ENCODE measurements around the gene SIPA1L3.

Gene SIPA1L3

GRCh38 chr19:38245826-38246498, 339.0 kb downstream of the SIPA1L3 start:
- Histone ChIP-seq H3K36me3 (ENCODE audit: control insufficient read depth in 4 of 4, insufficient read depth in 4 of 4, low read length in 3 of 4) (no peaks in the 10 kb centered on the region), H3K4me3 (ENCODE audit: control insufficient read depth in 1 of 7, extremely low read depth in 1 of 7, insufficient read depth in 4 of 7, low read depth in 2 of 7, low read length in 6 of 7) (no peak overlapping the region), H3K4me1 (ENCODE audit: control extremely low read depth in 1 of 4, control insufficient read depth in 4 of 4, insufficient read depth in 4 of 4, low read length in 3 of 4) (peaks cover 0 to 6% (median 2%) of the 10 kb centered on the region in 4 experiments), H3K27me3 (replicated peaks in 2 of 5; ENCODE audit: control insufficient read depth in 4 of 5, insufficient read depth in 5 of 5, low read length in 4 of 5) (no peaks in the 10 kb centered on the region), H3K9me3 (ENCODE audit: control extremely low read depth in 1 of 5, control insufficient read depth in 4 of 5, insufficient read depth in 2 of 5, low read depth in 1 of 5, low read length in 4 of 5) (no peaks in the 10 kb centered on the region), H3K27ac (ENCODE audit: insufficient read depth in 1 of 2, low read depth in 1 of 2, low read length in 2 of 2, poor library complexity in 1 of 2, severe bottlenecking in 2 of 2) (no peak overlapping the region)
- 83% methylated on average over 11 of the region's 14 CpGs for WGBS (ENCODE audit: insufficient coverage)
- POLR2A ChIA-PET: no interaction called here
- CTCF ChIA-PET: interaction anchor here (0.6 to 8.4 kb wide), 9 partner anchors 9 to 247 kb away, joined by 3 to 62 read pairs (median 3); partner anchors contain the start of genes CATSPERG, PPP1R14A and SPINT2
- DNase-seq: no peak

DNA sequence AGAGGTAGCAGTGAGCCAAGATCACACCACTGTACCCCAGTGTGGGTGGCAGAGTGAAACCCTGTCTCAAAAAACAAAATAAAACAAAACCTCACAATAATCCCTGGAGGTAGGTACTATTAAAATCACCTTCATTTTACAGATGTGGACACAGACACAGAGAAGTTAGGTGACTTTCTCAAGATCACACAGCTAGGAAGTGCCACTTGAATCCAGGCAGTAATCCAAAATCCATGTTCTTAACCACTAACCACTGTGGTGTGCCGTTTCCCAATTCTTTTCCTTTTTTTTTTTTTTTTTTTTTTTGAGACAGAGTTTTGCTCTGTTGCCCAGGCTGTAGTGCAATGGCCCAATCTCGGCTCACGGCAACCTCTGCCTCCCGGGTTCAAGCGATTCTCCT, 340.1 kb downstream of the SIPA1L3 start:
- H3K9me3 ChIP-seq (ENCODE audit: control extremely low read depth in 1 of 5, control insufficient read depth in 4 of 5, insufficient read depth in 2 of 5, low read depth in 1 of 5, low read length in 4 of 5): no peaks in the 10 kb centered on the region
- no peaks in the 10 kb centered on the region for H3K27me3 ChIP-seq (replicated peaks in 2 of 5; ENCODE audit: control insufficient read depth in 4 of 5, insufficient read depth in 5 of 5, low read length in 4 of 5)
- DNase-seq: no peak
- no peak overlapping the region for H3K27ac ChIP-seq (ENCODE audit: insufficient read depth in 1 of 2, low read depth in 1 of 2, low read length in 2 of 2, poor library complexity in 1 of 2, severe bottlenecking in 2 of 2)
- ChIA-PET CTCF (interaction anchor here (0.7 to 8.4 kb wide), 4 partner anchors 8 to 86 kb away, joined by 3 to 62 read pairs (median 4); partner anchors contain the start of genes CATSPERG and PPP1R14A), POLR2A (no interaction called here)
- H3K36me3 ChIP-seq (ENCODE audit: control insufficient read depth in 4 of 4, insufficient read depth in 4 of 4, low read length in 3 of 4): no peaks in the 10 kb centered on the region
- peaks cover 0 to 17% (median 12%) of the 10 kb centered on the region in 4 experiments for H3K4me1 ChIP-seq (ENCODE audit: control extremely low read depth in 1 of 4, control insufficient read depth in 4 of 4, insufficient read depth in 4 of 4, low read length in 3 of 4)
- no peak overlapping the region for H3K4me3 ChIP-seq (ENCODE audit: control insufficient read depth in 1 of 7, extremely low read depth in 1 of 7, insufficient read depth in 4 of 7, low read depth in 2 of 7, low read length in 6 of 7)
- WGBS (ENCODE audit: insufficient coverage): 100% methylated on average over 1 of the region's 5 CpGs

DNA sequence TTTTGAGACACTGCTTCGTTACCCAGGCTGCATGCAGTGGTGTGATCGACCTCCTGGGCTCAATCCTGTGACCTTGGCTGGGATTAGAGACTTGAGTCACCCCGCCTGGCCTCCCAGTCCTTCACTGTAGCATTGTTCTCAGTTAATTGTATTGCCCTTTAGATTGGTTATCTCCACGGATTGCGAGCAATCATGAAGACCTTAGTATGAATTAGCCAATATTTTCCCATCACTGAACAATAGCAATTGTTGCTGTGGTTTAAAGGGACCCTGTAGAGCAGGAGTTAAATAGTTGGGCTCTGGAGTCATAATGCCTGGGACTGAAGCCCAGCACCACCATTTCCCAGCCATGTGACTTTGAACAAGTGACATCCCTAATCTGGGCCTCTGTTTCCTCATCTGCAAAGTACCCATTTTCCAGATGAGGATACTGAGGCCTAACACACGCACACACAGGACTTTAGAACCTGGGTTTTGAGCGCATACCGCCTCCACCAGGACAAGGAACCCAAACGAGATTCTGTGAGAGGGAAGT, 340.8 kb downstream of the SIPA1L3 start:
- H3K27ac ChIP-seq (ENCODE audit: insufficient read depth in 1 of 2, low read depth in 1 of 2, low read length in 2 of 2, poor library complexity in 1 of 2, severe bottlenecking in 2 of 2): no peak overlapping the region
- no peak for DNase-seq
- H3K36me3 ChIP-seq (ENCODE audit: control insufficient read depth in 4 of 4, insufficient read depth in 4 of 4, low read length in 3 of 4): no peaks in the 10 kb centered on the region
- CTCF ChIA-PET: no interaction called here
- 98% methylated on average over 6 of the region's 9 CpGs for WGBS (ENCODE audit: insufficient coverage)
- POLR2A ChIA-PET: no interaction called here
- peaks cover 0 to 23% (median 19%) of the 10 kb centered on the region in 4 experiments for H3K4me1 ChIP-seq (ENCODE audit: control extremely low read depth in 1 of 4, control insufficient read depth in 4 of 4, insufficient read depth in 4 of 4, low read length in 3 of 4)
- no peaks in the 10 kb centered on the region for H3K27me3 ChIP-seq (replicated peaks in 2 of 5; ENCODE audit: control insufficient read depth in 4 of 5, insufficient read depth in 5 of 5, low read length in 4 of 5)
- H3K9me3 ChIP-seq (ENCODE audit: control extremely low read depth in 1 of 5, control insufficient read depth in 4 of 5, insufficient read depth in 2 of 5, low read depth in 1 of 5, low read length in 4 of 5): no peaks in the 10 kb centered on the region
- H3K4me3 ChIP-seq (ENCODE audit: control insufficient read depth in 1 of 7, extremely low read depth in 1 of 7, insufficient read depth in 4 of 7, low read depth in 2 of 7, low read length in 6 of 7): no peak overlapping the region

GRCh38 chr19:38248421-38248820, 341.4 kb downstream of the SIPA1L3 start:
- 98% methylated on average over 6 of the region's 7 CpGs for WGBS (ENCODE audit: insufficient coverage)
- POLR2A ChIA-PET: no interaction called here
- H3K4me1 ChIP-seq (ENCODE audit: control extremely low read depth in 1 of 4, control insufficient read depth in 4 of 4, insufficient read depth in 4 of 4, low read length in 3 of 4): peaks cover 0 to 29% (median 25%) of the 10 kb centered on the region in 4 experiments
- DNase-seq: no peak
- H3K4me3 ChIP-seq (ENCODE audit: control insufficient read depth in 1 of 7, extremely low read depth in 1 of 7, insufficient read depth in 4 of 7, low read depth in 2 of 7, low read length in 6 of 7): no peak overlapping the region
- no peaks in the 10 kb centered on the region for H3K27me3 ChIP-seq (replicated peaks in 2 of 5; ENCODE audit: control insufficient read depth in 4 of 5, insufficient read depth in 5 of 5, low read length in 4 of 5)
- no peaks in the 10 kb centered on the region for H3K9me3 ChIP-seq (ENCODE audit: control extremely low read depth in 1 of 5, control insufficient read depth in 4 of 5, insufficient read depth in 2 of 5, low read depth in 1 of 5, low read length in 4 of 5)
- H3K27ac ChIP-seq (ENCODE audit: insufficient read depth in 1 of 2, low read depth in 1 of 2, low read length in 2 of 2, poor library complexity in 1 of 2, severe bottlenecking in 2 of 2): no peak overlapping the region
- CTCF ChIA-PET: no interaction called here
- H3K36me3 ChIP-seq (ENCODE audit: control insufficient read depth in 4 of 4, insufficient read depth in 4 of 4, low read length in 3 of 4): no peaks in the 10 kb centered on the region

DNA sequence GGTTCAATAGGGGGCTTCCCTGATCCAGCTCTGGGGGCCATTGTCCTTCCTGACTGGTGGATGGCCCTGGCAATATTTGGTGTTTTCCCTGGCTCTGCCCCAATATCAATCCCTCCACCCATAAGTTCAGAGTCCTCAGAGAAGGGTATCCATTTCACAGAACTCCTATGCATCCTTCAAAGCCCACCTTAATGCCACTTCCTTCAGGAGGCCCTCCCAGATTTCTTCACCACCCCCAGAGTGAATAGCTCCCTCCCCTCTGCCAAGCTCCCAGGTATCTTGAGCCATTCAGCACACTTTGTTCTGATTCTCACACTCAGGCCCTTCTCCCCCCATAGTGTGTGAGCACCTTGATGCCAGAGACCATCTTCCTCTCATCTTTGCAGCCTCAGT, 343.4 kb downstream of the SIPA1L3 start:
- Histone ChIP-seq H3K4me3 (ENCODE audit: control insufficient read depth in 1 of 7, extremely low read depth in 1 of 7, insufficient read depth in 4 of 7, low read depth in 2 of 7, low read length in 6 of 7) (no peak overlapping the region), H3K9me3 (ENCODE audit: control extremely low read depth in 1 of 5, control insufficient read depth in 4 of 5, insufficient read depth in 2 of 5, low read depth in 1 of 5, low read length in 4 of 5) (no peaks in the 10 kb centered on the region), H3K27me3 (replicated peaks in 2 of 5; ENCODE audit: control insufficient read depth in 4 of 5, insufficient read depth in 5 of 5, low read length in 4 of 5) (no peaks in the 10 kb centered on the region), H3K4me1 (ENCODE audit: control extremely low read depth in 1 of 4, control insufficient read depth in 4 of 4, insufficient read depth in 4 of 4, low read length in 3 of 4) (peaks cover 0 to 31% (median 28%) of the 10 kb centered on the region in 4 experiments), H3K36me3 (ENCODE audit: control insufficient read depth in 4 of 4, insufficient read depth in 4 of 4, low read length in 3 of 4) (no peaks in the 10 kb centered on the region), H3K27ac (ENCODE audit: insufficient read depth in 1 of 2, low read depth in 1 of 2, low read length in 2 of 2, poor library complexity in 1 of 2, severe bottlenecking in 2 of 2) (no peak overlapping the region)
- ChIA-PET POLR2A (interaction anchor here (0.8 kb wide), 1 partner anchor 44 kb away, joined by 4 read pairs; no protein-coding TSS in a partner anchor), CTCF (interaction anchor here (1.6 to 4.7 kb wide), 3 partner anchors 7 to 16 kb away, joined by 5 to 28 read pairs (median 5); no protein-coding TSS in a partner anchor)
- no peak for DNase-seq

GRCh38 chr19:38250821-38251563, 344.0 kb downstream of the SIPA1L3 start:
- DNase-seq: no peak
- no peaks in the 10 kb centered on the region for H3K27me3 ChIP-seq (replicated peaks in 2 of 5; ENCODE audit: control insufficient read depth in 4 of 5, insufficient read depth in 5 of 5, low read length in 4 of 5)
- no peaks in the 10 kb centered on the region for H3K36me3 ChIP-seq (ENCODE audit: control insufficient read depth in 4 of 4, insufficient read depth in 4 of 4, low read length in 3 of 4)
- WGBS (ENCODE audit: insufficient coverage): 90% methylated on average over 6 of the region's 18 CpGs
- peaks cover 0 to 37% (median 33%) of the 10 kb centered on the region in 4 experiments for H3K4me1 ChIP-seq (ENCODE audit: control extremely low read depth in 1 of 4, control insufficient read depth in 4 of 4, insufficient read depth in 4 of 4, low read length in 3 of 4)
- H3K4me3 ChIP-seq (ENCODE audit: control insufficient read depth in 1 of 7, extremely low read depth in 1 of 7, insufficient read depth in 4 of 7, low read depth in 2 of 7, low read length in 6 of 7): no peak overlapping the region
- no peak overlapping the region for H3K27ac ChIP-seq (ENCODE audit: insufficient read depth in 1 of 2, low read depth in 1 of 2, low read length in 2 of 2, poor library complexity in 1 of 2, severe bottlenecking in 2 of 2)
- ChIA-PET CTCF (interaction anchor here (1.0 to 4.7 kb wide), 7 partner anchors 7 to 108 kb away, joined by 3 to 28 read pairs (median 5); partner anchors contain the start of gene CATSPERG), POLR2A (interaction anchor here (0.6 to 0.8 kb wide), 2 partner anchors 15 to 44 kb away, joined by 4 to 5 read pairs; no protein-coding TSS in a partner anchor)
- H3K9me3 ChIP-seq (ENCODE audit: control extremely low read depth in 1 of 5, control insufficient read depth in 4 of 5, insufficient read depth in 2 of 5, low read depth in 1 of 5, low read length in 4 of 5): no peaks in the 10 kb centered on the region

All from common myeloid progenitor, CD34-positive (primary cell).